ENCODE data around the gene TMEM108.

- TF ChIP-seq POLR2A (IDR thresholded peaks at IDR 0.05) (no peak), CTCF (IDR thresholded peaks at IDR 0.05) (no peak)
Measured at GRCh38 chr3:133295199-133295901, 257.2 kb downstream of the TMEM108 start.

Measured in heart left ventricle (tissue), 13 donors.